WI38 (cell line): Measurements from ENCODE around the gene ATXN7L2.

Source experiments
- H3K4me3 ChIP-seq: 2 replicates; pipeline ENCODE4 v1.5.1; 2011; ENCODE audit warnings: low read depth, mild to moderate bottlenecking, control low read depth, low read length
- TF ChIP-seq, protein P1 (sequence below): IDR thresholded peaks from 2 replicates; pipeline ENCODE4 v1.5.1; 2012; ENCODE audit warnings: low read depth, mild to moderate bottlenecking, control low read depth, low read length

ATXN7L2 gene

GRCh38 chr1:109527846-109528695 is 44.4 kb downstream of the ATXN7L2 start:
- no peak overlapping the region for H3K4me3 ChIP-seq
- TF ChIP-seq, protein P1, sequence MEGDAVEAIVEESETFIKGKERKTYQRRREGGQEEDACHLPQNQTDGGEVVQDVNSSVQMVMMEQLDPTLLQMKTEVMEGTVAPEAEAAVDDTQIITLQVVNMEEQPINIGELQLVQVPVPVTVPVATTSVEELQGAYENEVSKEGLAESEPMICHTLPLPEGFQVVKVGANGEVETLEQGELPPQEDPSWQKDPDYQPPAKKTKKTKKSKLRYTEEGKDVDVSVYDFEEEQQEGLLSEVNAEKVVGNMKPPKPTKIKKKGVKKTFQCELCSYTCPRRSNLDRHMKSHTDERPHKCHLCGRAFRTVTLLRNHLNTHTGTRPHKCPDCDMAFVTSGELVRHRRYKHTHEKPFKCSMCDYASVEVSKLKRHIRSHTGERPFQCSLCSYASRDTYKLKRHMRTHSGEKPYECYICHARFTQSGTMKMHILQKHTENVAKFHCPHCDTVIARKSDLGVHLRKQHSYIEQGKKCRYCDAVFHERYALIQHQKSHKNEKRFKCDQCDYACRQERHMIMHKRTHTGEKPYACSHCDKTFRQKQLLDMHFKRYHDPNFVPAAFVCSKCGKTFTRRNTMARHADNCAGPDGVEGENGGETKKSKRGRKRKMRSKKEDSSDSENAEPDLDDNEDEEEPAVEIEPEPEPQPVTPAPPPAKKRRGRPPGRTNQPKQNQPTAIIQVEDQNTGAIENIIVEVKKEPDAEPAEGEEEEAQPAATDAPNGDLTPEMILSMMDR = no peak

DNA sequence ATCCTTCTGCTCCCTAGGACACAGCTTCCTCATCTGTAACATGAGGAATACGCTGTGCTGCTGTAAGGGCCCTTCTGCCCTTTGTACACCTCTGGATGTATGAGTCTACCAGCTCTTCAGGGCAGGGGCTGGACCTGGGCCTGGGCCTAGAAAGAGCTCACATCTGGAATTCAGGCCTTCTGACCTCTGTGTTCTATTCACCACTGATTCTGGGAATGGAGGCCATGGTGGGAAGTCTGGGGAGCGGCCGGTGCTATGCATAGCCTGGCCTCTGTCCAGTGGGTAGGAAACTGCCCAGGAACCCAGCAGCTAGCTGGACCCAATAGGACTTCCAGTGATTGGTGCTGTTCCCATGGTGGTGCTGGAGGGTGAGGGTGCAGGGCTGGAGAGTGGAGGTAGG is 45.0 kb downstream of the ATXN7L2 start:
- H3K4me3 ChIP-seq = no peak overlapping the region
- TF ChIP-seq, protein P1 = no peak

DNA sequence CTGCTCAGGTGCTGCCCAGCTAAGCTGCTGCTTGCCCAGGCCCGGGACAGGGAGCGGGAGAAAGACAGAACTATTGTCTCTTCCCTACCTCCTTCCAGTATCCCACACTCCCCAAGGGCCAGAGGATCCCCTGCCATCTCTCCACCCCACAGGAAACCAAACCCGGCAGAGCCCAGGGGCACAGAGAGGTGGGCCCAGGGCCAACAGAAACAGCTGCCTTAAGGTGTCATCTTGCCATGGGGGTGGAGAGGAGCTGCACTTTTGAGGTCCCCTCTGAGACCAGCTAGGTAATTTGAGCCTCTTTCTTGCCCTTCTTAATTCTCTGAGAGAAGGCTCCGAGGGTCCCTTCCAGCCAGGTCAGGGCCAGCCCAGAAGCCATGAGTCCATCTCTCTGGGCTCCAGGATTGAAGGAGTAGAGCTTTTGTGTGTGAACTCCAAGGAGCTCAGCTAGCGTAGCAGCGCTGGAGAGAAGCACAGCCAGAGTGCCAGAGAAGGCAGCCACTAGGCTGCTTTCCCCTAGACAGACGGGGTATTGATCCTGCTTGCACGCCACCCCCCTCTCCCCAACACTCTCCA is 46.3 kb downstream of the ATXN7L2 start:
- TF ChIP-seq, protein P1 = no peak
- no peak overlapping the region for H3K4me3 ChIP-seq

DNA sequence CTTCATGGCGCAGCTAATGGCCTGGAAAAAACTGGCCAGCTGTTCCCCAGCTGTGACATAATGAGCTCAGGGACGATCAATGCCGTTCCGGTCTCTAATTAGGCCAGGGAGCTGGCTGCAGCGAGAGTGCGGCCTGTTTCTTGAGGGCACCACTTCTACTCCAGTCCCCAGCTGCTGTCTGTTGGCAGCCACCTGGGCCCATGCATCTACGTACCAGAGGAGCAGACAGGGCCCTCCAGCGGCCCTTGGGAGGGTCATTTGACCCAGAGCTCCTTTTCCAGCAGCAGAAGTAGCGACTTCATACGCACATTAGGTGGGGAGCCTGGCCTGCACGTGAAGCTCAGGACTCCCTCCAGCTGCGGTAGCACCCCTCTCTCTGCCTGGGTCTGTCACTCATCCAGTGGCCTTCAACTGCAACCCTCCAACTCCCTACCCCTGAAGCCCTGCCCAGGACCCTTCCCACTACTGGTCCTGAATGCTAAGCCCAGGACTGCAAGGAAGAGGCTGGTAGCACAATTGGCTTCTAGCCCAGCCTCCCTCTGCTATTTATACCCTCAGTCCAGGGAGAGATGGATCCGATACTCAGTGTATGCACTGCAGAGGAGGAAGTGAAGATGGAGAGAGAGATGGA is 46.9 kb downstream of the ATXN7L2 start:
- no peak overlapping the region for H3K4me3 ChIP-seq

GRCh38 chr1:109531380-109531779 is 47.7 kb downstream of the ATXN7L2 start:
- TF ChIP-seq, protein P1 = no peak

More for the DNA sequence above, 46.9 kb downstream of the ATXN7L2 start:
- TF ChIP-seq, protein P1 = no peak

DNA sequence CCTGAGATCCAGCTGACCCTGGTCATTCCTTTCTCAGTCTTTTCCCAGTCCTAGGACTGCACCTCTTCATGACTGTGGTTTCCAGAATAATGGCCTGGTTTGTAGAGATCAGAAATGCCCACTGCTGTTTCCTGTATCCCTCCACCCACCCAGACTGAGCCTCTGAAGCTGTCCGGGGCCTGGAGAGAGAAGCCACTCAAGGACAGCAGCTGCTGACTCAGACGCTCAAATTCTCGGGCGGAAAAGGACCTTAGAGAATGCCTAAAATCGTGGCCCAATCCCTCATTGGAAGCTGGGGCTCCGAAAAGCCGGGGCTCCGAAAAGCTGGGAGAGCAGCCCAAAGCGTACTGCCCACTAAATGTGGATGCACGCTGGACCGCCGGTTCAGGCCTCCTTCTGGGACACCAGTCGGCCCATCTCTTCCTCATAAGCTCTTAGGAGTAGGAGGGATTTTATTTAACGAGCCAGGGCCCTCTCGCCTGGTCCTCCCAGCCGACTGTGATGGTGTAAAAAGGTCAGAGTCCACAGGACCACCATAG is 48.2 kb downstream of the ATXN7L2 start:
- H3K4me3 ChIP-seq = no peak overlapping the region
- TF ChIP-seq, protein P1 = no peak

More at GRCh38 chr1:109531380-109531779, 47.7 kb downstream of the ATXN7L2 start:
- no peak overlapping the region for H3K4me3 ChIP-seq
